ENCODE measurements around the gene ACSL5. TPM values are rescaled to one million over a fixed set of nuclear protein-coding genes. Genes with fewer than 3 reads are reported as not detected.

The ACSL5 gene
- total RNA-seq, 1 donor from 2014 or later, result 5.6 TPM

DNA sequence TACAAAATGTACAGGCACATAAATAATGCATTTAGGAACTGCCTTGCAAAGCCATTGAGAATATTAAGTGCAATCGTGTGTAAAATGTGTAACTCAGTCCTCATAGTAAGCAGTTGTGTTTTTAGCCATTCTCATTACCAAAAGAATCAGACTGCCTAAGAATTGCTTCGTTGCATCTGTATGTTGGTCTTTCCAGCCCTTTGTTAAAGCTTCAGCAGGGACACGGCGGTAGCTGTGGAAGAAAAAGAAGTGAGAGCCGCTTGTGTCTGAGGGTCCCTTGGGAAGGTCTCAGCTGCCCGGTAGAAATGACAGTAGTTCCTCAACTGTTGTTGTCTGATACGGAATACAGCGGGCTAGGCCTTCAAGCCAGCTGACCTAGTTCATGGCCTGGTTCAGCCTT lies 22.8 kb upstream of the ACSL5 start:
- Histone ChIP-seq H3K27ac (replicated peaks) (peak overlapping the region; percentile 50), H3K9me3 (replicated peaks) (no peaks in the 10 kb centered on the region), H3K36me3 (no peaks in the 10 kb centered on the region), H3K27me3 (ENCODE audit: low read depth) (no peaks in the 10 kb centered on the region), H3K4me1 (peaks cover 9% of the 10 kb centered on the region), H3K4me3 (no peak overlapping the region)
- DNase-seq, result no peak
- intact Hi-C loops (cut with micrococcal nuclease), result no loop called here
- TF ChIP-seq, protein P1, sequence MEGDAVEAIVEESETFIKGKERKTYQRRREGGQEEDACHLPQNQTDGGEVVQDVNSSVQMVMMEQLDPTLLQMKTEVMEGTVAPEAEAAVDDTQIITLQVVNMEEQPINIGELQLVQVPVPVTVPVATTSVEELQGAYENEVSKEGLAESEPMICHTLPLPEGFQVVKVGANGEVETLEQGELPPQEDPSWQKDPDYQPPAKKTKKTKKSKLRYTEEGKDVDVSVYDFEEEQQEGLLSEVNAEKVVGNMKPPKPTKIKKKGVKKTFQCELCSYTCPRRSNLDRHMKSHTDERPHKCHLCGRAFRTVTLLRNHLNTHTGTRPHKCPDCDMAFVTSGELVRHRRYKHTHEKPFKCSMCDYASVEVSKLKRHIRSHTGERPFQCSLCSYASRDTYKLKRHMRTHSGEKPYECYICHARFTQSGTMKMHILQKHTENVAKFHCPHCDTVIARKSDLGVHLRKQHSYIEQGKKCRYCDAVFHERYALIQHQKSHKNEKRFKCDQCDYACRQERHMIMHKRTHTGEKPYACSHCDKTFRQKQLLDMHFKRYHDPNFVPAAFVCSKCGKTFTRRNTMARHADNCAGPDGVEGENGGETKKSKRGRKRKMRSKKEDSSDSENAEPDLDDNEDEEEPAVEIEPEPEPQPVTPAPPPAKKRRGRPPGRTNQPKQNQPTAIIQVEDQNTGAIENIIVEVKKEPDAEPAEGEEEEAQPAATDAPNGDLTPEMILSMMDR (IDR thresholded peaks at IDR 0.05; ENCODE audit: borderline replicate concordance), result no peak

DNA sequence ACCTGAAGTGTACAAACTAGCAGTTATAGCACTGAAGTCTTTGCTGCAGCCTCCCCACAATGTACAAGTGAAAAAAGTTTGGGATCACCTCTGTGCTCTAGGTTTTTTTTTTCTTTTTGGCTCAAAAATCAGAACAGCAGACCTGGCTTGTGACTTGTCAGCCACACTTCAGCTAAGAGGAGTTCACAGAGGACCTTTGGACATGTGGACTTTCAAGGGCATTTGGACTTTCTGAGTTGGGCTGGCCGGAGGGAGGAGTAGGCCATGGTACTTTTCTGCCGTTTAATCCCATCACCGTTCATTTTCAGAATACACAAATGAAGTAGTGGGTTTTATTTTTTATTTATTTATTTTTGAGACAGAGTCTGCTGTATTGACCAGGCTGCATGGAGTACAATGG lies 21.9 kb upstream of the ACSL5 start:
- no peaks in the 10 kb centered on the region for H3K36me3 ChIP-seq
- no peak for DNase-seq
- H3K27ac ChIP-seq (replicated peaks), result peak overlapping the region; percentile 50
- no peaks in the 10 kb centered on the region for H3K27me3 ChIP-seq (ENCODE audit: low read depth)
- H3K9me3 ChIP-seq (replicated peaks), result no peaks in the 10 kb centered on the region
- H3K4me1 ChIP-seq, result peaks cover 9% of the 10 kb centered on the region
- H3K4me3 ChIP-seq, result no peak overlapping the region
- intact Hi-C loops (cut with micrococcal nuclease), result no loop called here
- TF ChIP-seq, protein P1 (IDR thresholded peaks at IDR 0.05; ENCODE audit: borderline replicate concordance), result no peak

DNA sequence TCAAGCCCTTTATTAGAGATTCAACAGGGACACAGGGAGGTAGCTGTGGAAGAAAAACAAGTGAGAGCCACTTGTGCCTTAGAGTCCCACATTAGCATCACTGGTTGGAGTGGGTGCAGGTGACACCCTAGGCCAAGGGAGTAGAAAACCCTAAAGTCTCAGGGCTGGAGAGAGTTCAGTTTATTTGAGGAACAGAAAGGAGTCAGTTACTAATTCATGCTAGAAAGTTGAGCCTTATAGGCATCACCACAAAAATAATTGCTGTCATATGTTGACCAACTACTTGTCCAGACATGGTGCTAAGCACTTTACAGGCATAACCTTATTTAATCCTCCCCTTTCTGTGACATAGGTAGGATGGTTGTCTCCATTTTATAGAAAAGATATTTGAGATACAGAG lies 20.9 kb upstream of the ACSL5 start:
- peaks cover 13% of the 10 kb centered on the region for H3K4me1 ChIP-seq
- no peak for DNase-seq
- no peaks in the 10 kb centered on the region for H3K36me3 ChIP-seq
- TF ChIP-seq, protein P1 (IDR thresholded peaks at IDR 0.05; ENCODE audit: borderline replicate concordance), result no peak
- no peak overlapping the region for H3K4me3 ChIP-seq
- H3K27ac ChIP-seq (replicated peaks), result no peak overlapping the region
- H3K9me3 ChIP-seq (replicated peaks), result no peaks in the 10 kb centered on the region
- intact Hi-C loops (cut with micrococcal nuclease), result no loop called here
- no peaks in the 10 kb centered on the region for H3K27me3 ChIP-seq (ENCODE audit: low read depth)

DNA sequence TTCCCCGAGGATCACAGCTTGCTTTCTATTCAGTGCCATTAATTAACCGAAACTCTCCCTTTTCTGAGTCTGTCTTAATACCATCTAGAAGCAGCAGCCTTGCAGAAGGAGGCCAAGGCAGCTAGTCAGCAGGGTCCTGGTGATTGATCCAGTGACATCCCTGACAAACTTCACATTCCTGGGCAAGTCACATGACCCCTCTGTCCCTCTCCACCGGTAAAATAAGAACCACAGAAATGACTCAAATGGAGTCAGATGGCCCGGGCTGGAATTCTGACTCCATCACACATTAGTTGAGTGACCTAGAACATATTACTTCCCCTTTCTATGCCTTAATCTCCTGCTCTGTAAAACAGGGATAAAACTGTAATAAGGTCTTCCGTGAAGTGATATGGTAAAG lies 17.2 kb upstream of the ACSL5 start:
- TF ChIP-seq, protein P1 (IDR thresholded peaks at IDR 0.05; ENCODE audit: borderline replicate concordance), result no peak
- intact Hi-C loops (cut with micrococcal nuclease), result no loop called here
- Histone ChIP-seq H3K27ac (replicated peaks) (peak overlapping the region; percentile 71), H3K36me3 (no peaks in the 10 kb centered on the region), H3K27me3 (ENCODE audit: low read depth) (no peaks in the 10 kb centered on the region), H3K4me1 (peaks cover 33% of the 10 kb centered on the region), H3K9me3 (replicated peaks) (no peaks in the 10 kb centered on the region), H3K4me3 (no peak overlapping the region)
- DNase-seq, result no peak

DNA sequence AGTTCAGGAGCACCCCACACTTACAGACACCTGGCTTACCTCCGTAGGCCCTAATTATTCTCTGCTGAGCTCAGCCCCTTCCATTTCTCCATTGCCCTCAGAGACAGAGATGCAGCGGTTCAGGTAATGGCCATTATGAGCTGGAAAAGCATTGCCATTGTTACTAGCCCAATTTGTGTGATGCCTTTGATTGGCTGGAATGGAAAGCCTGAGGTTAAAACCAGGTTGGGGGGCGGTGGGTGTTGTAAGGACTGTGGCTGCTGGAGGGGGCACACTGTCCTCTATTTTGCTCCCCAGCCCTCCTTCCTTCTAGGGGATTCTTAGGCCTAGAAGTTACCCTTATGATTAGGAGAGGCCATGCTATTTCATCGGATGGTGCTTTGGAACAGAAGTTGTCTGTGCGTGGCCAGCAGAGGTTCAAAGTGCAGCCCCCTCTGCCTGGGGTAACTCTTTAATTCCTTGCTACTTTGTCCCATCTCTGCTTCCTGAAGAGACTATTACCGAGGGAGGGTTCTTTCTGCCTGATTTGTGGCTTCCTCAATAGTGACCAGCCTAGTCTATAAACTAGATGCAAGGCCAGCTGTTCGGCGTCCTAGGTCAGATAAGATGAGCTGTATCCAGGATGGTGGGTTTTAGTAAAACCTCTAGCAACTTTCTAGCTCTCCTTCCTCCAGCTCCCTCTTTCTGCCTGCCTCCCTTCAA lies 14.2 kb upstream of the ACSL5 start:
- no peak overlapping the region for H3K4me3 ChIP-seq
- TF ChIP-seq, protein P1 (IDR thresholded peaks at IDR 0.05; ENCODE audit: borderline replicate concordance), result no peak
- DNase-seq, result no peak
- intact Hi-C loops (cut with micrococcal nuclease), result no loop called here
- H3K27me3 ChIP-seq (ENCODE audit: low read depth), result no peaks in the 10 kb centered on the region
- H3K36me3 ChIP-seq, result no peaks in the 10 kb centered on the region
- no peaks in the 10 kb centered on the region for H3K9me3 ChIP-seq (replicated peaks)
- peaks cover 61% of the 10 kb centered on the region for H3K4me1 ChIP-seq
- H3K27ac ChIP-seq (replicated peaks), result peak overlapping the region; percentile 91
